Erythroblast (primary cell): Measurements from ENCODE around the gene ERC2.

Source experiments
- GATA1 ChIP-seq: IDR thresholded peaks from 2 replicates; pipeline ENCODE4 v1.6.1; 2011; ENCODE audit warnings: low read depth, mild to moderate bottlenecking, control low read depth, low read length, moderate library complexity
- POLR2A ChIP-seq: IDR thresholded peaks from 2 replicates; pipeline ENCODE4 v1.6.1; 2011; ENCODE audit warnings: mild to moderate bottlenecking, low read length

DNA sequence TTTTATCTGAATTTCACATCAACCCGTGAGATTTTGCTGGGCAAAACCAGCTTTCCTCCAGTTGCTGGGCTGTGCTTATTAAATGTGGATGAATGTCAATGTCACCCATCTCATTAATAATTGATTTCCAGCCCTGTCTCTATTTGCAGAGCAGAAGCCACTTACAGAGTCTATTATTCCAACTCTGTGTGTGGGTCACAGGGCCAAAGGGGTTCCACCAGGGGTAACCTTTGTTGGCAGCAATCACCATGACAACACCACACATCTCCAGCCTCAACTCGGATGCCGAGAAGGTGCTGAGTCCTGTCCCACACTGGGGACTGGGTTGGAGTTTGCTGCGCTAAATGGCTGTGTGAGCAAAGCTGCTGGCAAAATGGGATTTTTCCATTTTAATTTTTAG, 930.1 kb downstream of the ERC2 start:
- TF ChIP-seq POLR2A (no peak), GATA1 (no peak)
